ENCODE measurements around the gene DLG2. TPM values are rescaled to one million over a fixed set of nuclear protein-coding genes. Genes with fewer than 3 reads are reported as not detected.

Gene DLG2
- total RNA-seq, 1 experiment from 2014 or later, result 0.20 TPM

GRCh38 chr11:83827940-83828554, 1799.1 kb downstream of the DLG2 start:
- DNase-seq (ENCODE audit: low read depth), result peak; percentile 28
- in situ Hi-C loops (cut with HindIII; ENCODE audit: low pct_unique_long_range_greater_than_20kb, low sequenced_read_pairs), result no loop called here

DNA sequence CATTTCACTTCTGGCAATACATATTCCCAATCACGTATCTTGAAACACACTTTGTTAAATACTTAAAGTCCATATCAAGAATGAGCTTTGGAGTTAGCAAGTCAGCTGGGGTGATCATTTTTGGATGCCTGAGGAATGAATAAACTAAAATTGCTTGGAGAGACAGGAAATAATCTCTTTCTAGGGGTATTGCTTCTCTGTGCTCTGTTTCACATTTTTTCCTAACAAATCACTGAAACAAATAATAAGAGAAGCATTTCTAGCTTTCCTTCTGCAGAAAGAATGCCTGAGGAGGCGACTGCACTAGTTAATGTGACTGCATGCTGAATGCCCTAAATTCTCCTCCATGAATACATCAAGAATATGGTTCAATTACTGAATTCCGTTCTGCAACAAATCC, 1799.6 kb downstream of the DLG2 start:
- in situ Hi-C loops (cut with HindIII; ENCODE audit: low pct_unique_long_range_greater_than_20kb, low sequenced_read_pairs), result no loop called here
- DNase-seq (ENCODE audit: low read depth), result no peak

GRCh38 chr11:83826078-83826477, 1801.1 kb downstream of the DLG2 start:
- in situ Hi-C loops (cut with HindIII; ENCODE audit: low pct_unique_long_range_greater_than_20kb, low sequenced_read_pairs), result no loop called here
- no peak for DNase-seq (ENCODE audit: low read depth)

DNA sequence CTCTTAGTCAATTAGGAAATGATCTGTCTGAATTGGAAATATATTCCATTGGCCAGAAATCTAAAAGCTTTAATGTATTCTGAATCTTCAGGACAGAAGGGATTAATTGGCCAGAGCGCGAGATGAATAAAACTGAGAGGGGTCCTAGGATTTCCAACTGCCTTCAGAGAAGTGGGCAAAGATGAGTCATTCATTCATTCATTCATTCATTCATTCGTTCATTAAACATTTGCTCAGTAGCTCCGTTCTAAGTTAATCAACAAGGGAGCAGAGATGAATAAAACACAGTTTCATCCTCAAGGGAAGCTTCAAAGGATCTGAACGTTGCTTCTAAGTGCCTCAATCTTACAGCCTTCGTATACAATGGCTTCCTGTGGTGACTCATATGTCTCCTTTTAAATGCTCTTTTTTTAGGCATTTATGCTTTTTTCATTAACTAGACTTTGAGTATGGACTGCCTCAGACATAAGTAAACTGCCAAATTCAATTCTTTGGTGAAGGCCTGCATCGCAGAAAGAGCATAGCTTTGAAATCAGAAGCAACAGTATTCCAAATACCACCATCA, 1803.6 kb downstream of the DLG2 start:
- no peak for DNase-seq (ENCODE audit: low read depth)
- in situ Hi-C loops (cut with HindIII; ENCODE audit: low pct_unique_long_range_greater_than_20kb, low sequenced_read_pairs), result no loop called here

GRCh38 chr11:83819931-83820549, 1807.1 kb downstream of the DLG2 start:
- in situ Hi-C loops (cut with HindIII; ENCODE audit: low pct_unique_long_range_greater_than_20kb, low sequenced_read_pairs), result no loop called here
- peak; percentile 20 for DNase-seq (ENCODE audit: low read depth)

DNA sequence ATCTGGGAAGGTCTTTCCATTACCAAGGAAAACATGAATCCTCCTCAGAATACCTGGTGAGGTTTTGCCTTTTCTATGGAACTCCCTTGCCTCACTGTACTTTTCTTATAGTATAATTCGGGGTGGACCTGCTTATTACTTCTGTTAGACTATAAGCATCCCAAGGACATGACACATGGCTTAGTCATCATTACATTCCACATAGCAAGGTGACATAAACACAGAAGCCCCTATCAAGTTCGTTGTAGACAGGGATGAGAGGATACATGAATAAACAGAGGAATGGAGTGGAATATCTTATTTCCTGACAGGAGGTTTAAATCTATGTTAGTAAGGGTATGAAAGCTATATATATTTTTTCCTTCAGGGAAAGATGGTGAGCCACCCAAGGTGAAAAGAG, 1808.8 kb downstream of the DLG2 start:
- peak; percentile 10 for DNase-seq (ENCODE audit: low read depth)
- in situ Hi-C loops (cut with HindIII; ENCODE audit: low pct_unique_long_range_greater_than_20kb, low sequenced_read_pairs), result no loop called here

DNA sequence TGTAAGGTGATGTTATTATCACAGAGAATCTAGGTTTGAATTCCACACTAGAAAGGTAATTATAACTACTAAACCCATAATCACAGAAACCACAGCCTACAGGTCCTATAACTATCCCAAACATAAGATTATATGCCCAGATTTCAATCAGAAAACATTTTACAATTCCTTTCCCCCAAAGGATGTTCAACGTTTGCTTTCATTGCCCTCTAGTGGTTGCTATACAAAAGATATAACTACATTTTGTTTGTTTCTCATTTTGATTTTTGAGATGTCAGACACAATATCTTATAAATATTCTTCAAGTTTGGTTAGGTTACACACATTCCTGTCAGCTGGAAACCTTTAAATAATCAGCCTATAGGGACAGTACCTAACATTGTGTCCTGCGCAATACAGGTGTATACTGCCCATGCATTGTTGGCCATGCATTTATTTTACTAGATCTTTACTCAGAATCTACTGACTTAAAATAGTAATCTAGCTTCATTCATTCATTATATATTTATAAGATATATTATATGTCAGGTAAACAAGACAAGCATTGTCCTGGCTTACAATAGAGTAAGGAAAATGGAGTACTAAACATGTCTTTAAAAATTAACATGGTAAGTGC, 1810.5 kb downstream of the DLG2 start:
- in situ Hi-C loops (cut with HindIII; ENCODE audit: low pct_unique_long_range_greater_than_20kb, low sequenced_read_pairs), result no loop called here
- DNase-seq (ENCODE audit: low read depth), result peak; percentile 8

DNA sequence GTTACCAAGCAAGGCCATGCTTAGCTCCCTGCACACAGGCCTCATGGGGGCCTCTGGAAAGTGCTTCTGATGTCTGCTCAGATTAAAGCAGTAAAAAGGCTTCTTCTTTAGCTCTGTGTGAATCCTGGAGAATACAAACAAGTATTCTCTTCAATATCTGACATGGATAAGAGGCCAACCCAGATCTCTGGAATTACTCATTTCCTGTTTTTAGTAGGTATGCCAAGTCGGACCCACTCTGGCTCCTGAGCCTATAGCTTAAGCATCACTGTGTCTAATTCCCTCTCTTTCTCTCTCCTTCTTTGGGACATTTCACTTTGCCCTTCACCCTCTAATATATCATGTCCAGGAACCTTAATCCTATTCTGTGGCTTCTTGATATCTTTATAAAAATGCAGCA, 1811.4 kb downstream of the DLG2 start:
- no peak for DNase-seq (ENCODE audit: low read depth)
- in situ Hi-C loops (cut with HindIII; ENCODE audit: low pct_unique_long_range_greater_than_20kb, low sequenced_read_pairs), result no loop called here

DNA sequence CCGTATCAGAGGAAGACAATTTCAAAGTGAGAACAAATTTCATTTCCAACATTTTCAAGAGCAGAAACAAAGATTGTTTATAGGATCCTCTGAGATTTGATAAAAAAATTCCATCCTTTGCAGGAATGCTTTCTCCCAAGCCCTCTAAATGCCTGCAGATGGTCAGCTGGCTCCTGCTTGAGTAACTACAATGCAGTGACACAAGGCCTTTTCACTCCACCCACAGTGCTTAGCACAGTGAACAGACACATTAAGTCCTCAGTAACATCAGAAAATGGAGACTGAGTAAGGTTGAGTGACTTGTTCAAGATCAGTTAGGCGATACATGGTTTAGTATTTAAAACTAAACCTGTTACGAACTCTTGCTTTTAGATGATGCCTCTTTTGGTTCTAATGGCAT, 1813.8 kb downstream of the DLG2 start:
- in situ Hi-C loops (cut with HindIII; ENCODE audit: low pct_unique_long_range_greater_than_20kb, low sequenced_read_pairs), result no loop called here
- no peak for DNase-seq (ENCODE audit: low read depth)

DNA sequence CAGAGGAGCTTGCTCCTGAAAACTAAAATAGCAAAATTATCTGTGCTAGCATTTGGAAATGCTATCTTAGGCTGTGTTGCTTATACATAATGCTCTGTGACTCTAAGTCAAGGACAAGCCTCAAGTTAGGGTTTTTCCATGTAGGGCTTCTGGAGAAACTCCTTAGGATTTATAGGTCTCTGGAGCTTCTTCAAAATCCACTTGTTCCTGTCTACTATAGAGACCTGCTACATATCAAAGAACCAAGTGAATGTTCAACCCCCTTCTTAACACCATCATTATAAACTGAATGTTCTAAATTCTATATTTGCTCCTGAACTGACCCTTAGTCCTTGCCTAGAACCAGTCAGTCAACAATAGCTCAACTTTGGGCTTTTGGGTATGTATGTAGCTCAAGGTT, 1817.9 kb downstream of the DLG2 start:
- in situ Hi-C loops (cut with HindIII; ENCODE audit: low pct_unique_long_range_greater_than_20kb, low sequenced_read_pairs), result no loop called here

GRCh38 chr11:83801799-83802198, 1825.3 kb downstream of the DLG2 start:
- no peak for DNase-seq (ENCODE audit: low read depth)

More for the DNA sequence above, 1817.9 kb downstream of the DLG2 start:
- DNase-seq (ENCODE audit: low read depth), result no peak

DNA sequence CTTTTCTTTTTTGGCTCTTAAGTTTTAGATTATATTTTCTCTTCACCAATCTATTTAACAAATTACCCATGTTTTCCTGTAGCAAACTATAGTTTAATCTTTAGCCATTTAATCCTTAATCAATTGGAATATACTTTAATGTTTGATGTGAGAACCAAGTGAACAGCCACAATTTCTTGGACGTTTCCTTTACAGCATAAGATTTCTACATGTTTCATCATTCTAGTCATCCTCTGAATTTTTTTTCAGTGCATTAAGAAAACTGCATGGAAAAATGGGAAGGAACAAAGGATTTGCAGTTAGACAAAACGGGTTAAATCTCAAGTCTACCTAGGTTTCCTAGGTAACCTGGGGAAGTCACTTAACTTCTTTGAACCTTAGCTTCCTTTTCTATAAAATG, 1833.8 kb downstream of the DLG2 start:
- in situ Hi-C loops (cut with HindIII; ENCODE audit: low pct_unique_long_range_greater_than_20kb, low sequenced_read_pairs), result no loop called here
- DNase-seq (ENCODE audit: low read depth), result no peak

More at GRCh38 chr11:83801799-83802198, 1825.3 kb downstream of the DLG2 start:
- in situ Hi-C loops (cut with HindIII; ENCODE audit: low pct_unique_long_range_greater_than_20kb, low sequenced_read_pairs), result no loop called here

GRCh38 chr11:83791557-83791956, 1835.6 kb downstream of the DLG2 start:
- in situ Hi-C loops (cut with HindIII; ENCODE audit: low pct_unique_long_range_greater_than_20kb, low sequenced_read_pairs), result no loop called here
- DNase-seq (ENCODE audit: low read depth), result no peak

DNA sequence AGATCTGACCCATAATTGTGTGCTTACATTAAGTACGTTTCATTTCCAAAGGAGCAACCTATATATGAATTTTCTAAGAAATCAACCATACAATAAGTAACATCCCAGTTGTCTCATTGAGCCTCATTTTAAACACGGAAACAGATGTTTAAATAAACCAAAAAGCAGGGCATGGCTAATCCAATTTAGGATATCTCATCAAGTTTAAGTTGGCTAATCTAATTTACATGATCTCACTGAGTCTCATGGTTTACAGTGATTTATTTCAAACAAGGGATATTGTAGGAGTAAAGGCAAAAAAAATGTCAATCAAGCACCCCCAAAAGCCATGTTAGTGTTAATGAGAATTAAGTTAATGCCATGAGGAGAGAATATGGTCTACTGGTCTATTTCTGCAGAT, 1841.2 kb downstream of the DLG2 start:
- in situ Hi-C loops (cut with HindIII; ENCODE audit: low pct_unique_long_range_greater_than_20kb, low sequenced_read_pairs), result no loop called here

GRCh38 chr11:83784419-83784818, 1842.7 kb downstream of the DLG2 start:
- no peak for DNase-seq (ENCODE audit: low read depth)
- in situ Hi-C loops (cut with HindIII; ENCODE audit: low pct_unique_long_range_greater_than_20kb, low sequenced_read_pairs), result no loop called here

More for the DNA sequence above, 1841.2 kb downstream of the DLG2 start:
- no peak for DNase-seq (ENCODE audit: low read depth)

DNA sequence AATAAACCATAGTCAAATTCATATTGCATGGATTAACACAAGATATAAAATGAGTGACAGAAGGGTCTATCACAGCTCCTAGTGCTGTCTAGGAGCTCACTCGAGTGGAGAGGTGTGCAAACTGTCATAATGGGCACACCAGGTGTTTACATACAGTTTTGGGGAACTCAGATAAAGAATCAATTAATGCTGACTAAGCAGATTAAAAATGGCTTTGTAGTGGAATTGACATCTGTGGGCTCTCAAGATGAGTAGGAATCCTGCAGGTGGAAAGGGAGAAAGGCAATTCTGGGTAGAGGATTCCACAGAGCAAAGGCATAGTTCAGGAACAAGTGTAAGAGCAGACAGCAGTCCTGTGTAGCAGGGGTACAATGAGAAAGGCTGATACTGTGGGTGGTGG, 1844.8 kb downstream of the DLG2 start:
- in situ Hi-C loops (cut with HindIII; ENCODE audit: low pct_unique_long_range_greater_than_20kb, low sequenced_read_pairs), result no loop called here

DNA sequence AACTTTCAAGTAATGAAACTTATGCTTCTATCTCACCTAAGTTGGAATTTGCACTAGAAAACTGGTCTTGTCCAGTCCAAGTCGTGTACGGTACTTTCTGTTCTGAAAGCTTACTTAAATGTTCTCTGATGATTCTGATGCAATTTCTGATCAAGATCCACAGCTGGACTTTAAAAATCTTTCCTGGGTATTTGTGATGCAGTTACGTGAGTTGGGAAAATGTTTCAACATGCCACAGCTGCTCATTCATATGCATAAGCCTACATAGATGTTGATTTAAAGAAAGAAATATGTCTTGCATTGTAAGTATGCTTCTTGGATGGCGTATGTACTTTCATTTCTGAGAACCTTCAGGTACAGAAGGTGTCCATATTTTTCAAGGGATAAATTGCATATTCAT, 1847.3 kb downstream of the DLG2 start:
- DNase-seq (ENCODE audit: low read depth), result no peak
- in situ Hi-C loops (cut with HindIII; ENCODE audit: low pct_unique_long_range_greater_than_20kb, low sequenced_read_pairs), result no loop called here

More for the DNA sequence above, 1844.8 kb downstream of the DLG2 start:
- DNase-seq (ENCODE audit: low read depth), result no peak

- DNase-seq (ENCODE audit: low read depth), result no peak
- in situ Hi-C loops (cut with HindIII; ENCODE audit: low pct_unique_long_range_greater_than_20kb, low sequenced_read_pairs), result no loop called here
These were observed 1848.5 kb downstream of the DLG2 start for GRCh38 chr11:83778596-83778995.
